Measurements from ENCODE around the gene HLA-DQB1.

HLA-DQB1 gene

DNA sequence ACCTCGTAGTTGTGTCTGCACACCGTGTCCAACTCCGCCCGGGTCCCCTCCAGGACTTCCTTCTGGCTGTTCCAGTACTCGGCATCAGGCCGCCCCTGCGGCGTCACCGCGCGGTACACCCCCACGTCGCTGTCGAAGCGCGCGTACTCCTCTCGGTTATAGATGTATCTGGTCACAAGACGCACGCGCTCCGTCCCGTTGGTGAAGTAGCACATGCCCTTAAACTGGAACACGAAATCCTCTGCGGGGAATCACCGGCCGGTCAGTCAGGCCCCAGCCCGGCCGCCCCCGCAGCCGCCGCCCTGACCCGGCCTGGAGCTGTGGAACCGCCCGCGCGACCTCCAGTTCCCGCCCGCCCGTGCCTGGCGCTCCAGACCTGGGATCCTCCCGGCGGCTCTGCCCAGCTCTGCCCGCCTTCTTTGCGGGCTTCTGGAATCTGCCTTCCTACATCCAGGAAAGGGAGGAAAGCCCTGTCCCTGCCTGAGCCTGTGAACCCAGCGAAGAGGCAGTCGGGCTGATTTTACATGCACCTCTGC, 1.6 kb downstream of the HLA-DQB1 start:
- no peak for ATAC-seq

DNA sequence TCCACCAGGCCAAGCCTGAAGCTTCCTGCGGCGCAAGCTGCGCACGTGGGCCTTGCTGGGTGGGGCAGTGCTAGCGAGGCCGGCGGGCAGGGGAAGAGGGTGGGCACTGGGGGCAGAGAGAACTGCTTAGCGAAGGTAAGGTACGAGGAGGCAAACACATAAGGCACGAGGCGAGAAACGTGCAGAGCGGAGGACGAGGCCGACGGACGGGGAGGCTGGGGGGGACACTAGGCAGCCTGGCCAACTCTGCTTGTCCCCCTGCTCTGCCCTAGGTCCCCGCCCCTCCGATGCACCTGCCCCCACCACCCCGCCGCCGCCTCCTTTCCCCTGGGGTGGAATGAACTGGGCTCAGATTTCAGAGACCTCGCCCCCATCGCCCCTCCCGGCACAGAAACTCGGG, 2.1 kb downstream of the HLA-DQB1 start:
- no peak for ATAC-seq
- TF ChIP-seq, protein P1, sequence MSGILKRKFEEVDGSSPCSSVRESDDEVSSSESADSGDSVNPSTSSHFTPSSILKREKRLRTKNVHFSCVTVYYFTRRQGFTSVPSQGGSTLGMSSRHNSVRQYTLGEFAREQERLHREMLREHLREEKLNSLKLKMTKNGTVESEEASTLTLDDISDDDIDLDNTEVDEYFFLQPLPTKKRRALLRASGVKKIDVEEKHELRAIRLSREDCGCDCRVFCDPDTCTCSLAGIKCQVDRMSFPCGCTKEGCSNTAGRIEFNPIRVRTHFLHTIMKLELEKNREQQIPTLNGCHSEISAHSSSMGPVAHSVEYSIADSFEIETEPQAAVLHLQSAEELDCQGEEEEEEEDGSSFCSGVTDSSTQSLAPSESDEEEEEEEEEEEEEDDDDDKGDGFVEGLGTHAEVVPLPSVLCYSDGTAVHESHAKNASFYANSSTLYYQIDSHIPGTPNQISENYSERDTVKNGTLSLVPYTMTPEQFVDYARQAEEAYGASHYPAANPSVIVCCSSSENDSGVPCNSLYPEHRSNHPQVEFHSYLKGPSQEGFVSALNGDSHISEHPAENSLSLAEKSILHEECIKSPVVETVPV (CRISPR knock-in tag; IDR thresholded peaks at IDR 0.05), result no peak
- TF ChIP-seq OSR1 (CRISPR knock-in tag; IDR thresholded peaks at IDR 0.05), result no peak
- no peak for TF ChIP-seq BACH2 (CRISPR knock-in tag; IDR thresholded peaks at IDR 0.05; ENCODE audit: borderline replicate concordance)
- TF ChIP-seq, protein P2, sequence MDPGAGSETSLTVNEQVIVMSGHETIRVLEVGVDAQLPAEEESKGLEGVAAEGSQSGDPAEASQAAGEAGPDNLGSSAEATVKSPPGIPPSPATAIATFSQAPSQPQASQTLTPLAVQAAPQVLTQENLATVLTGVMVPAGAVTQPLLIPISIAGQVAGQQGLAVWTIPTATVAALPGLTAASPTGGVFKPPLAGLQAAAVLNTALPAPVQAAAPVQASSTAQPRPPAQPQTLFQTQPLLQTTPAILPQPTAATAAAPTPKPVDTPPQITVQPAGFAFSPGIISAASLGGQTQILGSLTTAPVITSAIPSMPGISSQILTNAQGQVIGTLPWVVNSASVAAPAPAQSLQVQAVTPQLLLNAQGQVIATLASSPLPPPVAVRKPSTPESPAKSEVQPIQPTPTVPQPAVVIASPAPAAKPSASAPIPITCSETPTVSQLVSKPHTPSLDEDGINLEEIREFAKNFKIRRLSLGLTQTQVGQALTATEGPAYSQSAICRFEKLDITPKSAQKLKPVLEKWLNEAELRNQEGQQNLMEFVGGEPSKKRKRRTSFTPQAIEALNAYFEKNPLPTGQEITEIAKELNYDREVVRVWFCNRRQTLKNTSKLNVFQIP (CRISPR knock-in tag; IDR thresholded peaks at IDR 0.05; ENCODE audit: borderline replicate concordance, low read depth), result no peak
- no peak for TF ChIP-seq RARB (CRISPR knock-in tag; IDR thresholded peaks at IDR 0.05)
- TF ChIP-seq TCF4 (CRISPR knock-in tag; IDR thresholded peaks at IDR 0.05; ENCODE audit: borderline replicate concordance), result no peak
- no peak for TF ChIP-seq ZFP3 (CRISPR knock-in tag; IDR thresholded peaks at IDR 0.05)
- no peak for TF ChIP-seq ZFP30 (CRISPR knock-in tag; IDR thresholded peaks at IDR 0.05)

More for the DNA sequence above, 1.6 kb downstream of the HLA-DQB1 start:
- TF ChIP-seq BACH2 (CRISPR knock-in tag; IDR thresholded peaks at IDR 0.05; ENCODE audit: borderline replicate concordance) (no peak), ZC3H10 (CRISPR knock-in tag; IDR thresholded peaks at IDR 0.05) (no peak), ARNTL (CRISPR knock-in tag; IDR thresholded peaks at IDR 0.05; ENCODE audit: borderline replicate concordance, low read depth) (no peak), TCF4 (CRISPR knock-in tag; IDR thresholded peaks at IDR 0.05; ENCODE audit: borderline replicate concordance) (no peak), OSR1 (CRISPR knock-in tag; IDR thresholded peaks at IDR 0.05) (no peak), RARB (CRISPR knock-in tag; IDR thresholded peaks at IDR 0.05) (no peak), GLIS3 (CRISPR knock-in tag; IDR thresholded peaks at IDR 0.05) (no peak), CSDC2 (CRISPR knock-in tag; IDR thresholded peaks at IDR 0.05) (no peak), ZFP3 (CRISPR knock-in tag; IDR thresholded peaks at IDR 0.05) (no peak), TOX (CRISPR knock-in tag; IDR thresholded peaks at IDR 0.05; ENCODE audit: borderline replicate concordance) (no peak), ZNF70 (CRISPR knock-in tag; IDR thresholded peaks at IDR 0.05) (no peak), SNAI2 (CRISPR knock-in tag; IDR thresholded peaks at IDR 0.05) (no peak), ZFP30 (CRISPR knock-in tag; IDR thresholded peaks at IDR 0.05) (no peak), ZNF8 (CRISPR knock-in tag; IDR thresholded peaks at IDR 0.05) (no peak)
- TF ChIP-seq, protein P3, sequence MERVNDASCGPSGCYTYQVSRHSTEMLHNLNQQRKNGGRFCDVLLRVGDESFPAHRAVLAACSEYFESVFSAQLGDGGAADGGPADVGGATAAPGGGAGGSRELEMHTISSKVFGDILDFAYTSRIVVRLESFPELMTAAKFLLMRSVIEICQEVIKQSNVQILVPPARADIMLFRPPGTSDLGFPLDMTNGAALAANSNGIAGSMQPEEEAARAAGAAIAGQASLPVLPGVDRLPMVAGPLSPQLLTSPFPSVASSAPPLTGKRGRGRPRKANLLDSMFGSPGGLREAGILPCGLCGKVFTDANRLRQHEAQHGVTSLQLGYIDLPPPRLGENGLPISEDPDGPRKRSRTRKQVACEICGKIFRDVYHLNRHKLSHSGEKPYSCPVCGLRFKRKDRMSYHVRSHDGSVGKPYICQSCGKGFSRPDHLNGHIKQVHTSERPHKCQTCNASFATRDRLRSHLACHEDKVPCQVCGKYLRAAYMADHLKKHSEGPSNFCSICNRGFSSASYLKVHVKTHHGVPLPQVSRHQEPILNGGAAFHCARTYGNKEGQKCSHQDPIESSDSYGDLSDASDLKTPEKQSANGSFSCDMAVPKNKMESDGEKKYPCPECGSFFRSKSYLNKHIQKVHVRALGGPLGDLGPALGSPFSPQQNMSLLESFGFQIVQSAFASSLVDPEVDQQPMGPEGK (CRISPR knock-in tag; IDR thresholded peaks at IDR 0.05; ENCODE audit: borderline replicate concordance), result no peak
- TF ChIP-seq, protein P4, sequence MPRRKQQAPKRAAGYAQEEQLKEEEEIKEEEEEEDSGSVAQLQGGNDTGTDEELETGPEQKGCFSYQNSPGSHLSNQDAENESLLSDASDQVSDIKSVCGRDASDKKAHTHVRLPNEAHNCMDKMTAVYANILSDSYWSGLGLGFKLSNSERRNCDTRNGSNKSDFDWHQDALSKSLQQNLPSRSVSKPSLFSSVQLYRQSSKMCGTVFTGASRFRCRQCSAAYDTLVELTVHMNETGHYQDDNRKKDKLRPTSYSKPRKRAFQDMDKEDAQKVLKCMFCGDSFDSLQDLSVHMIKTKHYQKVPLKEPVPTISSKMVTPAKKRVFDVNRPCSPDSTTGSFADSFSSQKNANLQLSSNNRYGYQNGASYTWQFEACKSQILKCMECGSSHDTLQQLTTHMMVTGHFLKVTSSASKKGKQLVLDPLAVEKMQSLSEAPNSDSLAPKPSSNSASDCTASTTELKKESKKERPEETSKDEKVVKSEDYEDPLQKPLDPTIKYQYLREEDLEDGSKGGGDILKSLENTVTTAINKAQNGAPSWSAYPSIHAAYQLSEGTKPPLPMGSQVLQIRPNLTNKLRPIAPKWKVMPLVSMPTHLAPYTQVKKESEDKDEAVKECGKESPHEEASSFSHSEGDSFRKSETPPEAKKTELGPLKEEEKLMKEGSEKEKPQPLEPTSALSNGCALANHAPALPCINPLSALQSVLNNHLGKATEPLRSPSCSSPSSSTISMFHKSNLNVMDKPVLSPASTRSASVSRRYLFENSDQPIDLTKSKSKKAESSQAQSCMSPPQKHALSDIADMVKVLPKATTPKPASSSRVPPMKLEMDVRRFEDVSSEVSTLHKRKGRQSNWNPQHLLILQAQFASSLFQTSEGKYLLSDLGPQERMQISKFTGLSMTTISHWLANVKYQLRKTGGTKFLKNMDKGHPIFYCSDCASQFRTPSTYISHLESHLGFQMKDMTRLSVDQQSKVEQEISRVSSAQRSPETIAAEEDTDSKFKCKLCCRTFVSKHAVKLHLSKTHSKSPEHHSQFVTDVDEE (CRISPR knock-in tag; IDR thresholded peaks at IDR 0.05), result no peak
- TF ChIP-seq, protein P5, sequence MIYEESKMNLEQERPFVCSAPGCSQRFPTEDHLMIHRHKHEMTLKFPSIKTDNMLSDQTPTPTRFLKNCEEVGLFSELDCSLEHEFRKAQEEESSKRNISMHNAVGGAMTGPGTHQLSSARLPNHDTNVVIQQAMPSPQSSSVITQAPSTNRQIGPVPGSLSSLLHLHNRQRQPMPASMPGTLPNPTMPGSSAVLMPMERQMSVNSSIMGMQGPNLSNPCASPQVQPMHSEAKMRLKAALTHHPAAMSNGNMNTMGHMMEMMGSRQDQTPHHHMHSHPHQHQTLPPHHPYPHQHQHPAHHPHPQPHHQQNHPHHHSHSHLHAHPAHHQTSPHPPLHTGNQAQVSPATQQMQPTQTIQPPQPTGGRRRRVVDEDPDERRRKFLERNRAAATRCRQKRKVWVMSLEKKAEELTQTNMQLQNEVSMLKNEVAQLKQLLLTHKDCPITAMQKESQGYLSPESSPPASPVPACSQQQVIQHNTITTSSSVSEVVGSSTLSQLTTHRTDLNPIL (CRISPR knock-in tag; IDR thresholded peaks at IDR 0.05; ENCODE audit: low read depth), result no peak
- TF ChIP-seq, protein P1 (CRISPR knock-in tag; IDR thresholded peaks at IDR 0.05), result no peak
- TF ChIP-seq, protein P2 (CRISPR knock-in tag; IDR thresholded peaks at IDR 0.05; ENCODE audit: borderline replicate concordance, low read depth), result no peak
